Endometrial microvascular endothelial cells (primary cell): ENCODE results near the gene DNM3. TPM values are rescaled to one million over a fixed set of nuclear protein-coding genes. Genes with fewer than 3 reads are reported as not detected.

Experiments used
- in situ Hi-C: cut with HindIII; loops from 2 replicates; pipeline ENCODE4 v1.10.0; 2017; ENCODE audit warnings: low sequenced_read_pairs, low pct_unique_long_range_greater_than_20kb; ENCODE audit errors: inconsistent ontology term
- total RNA-seq: library from RNA; depleted of rRNA; stranded (reverse); fragments of >200 nt; gene quantifications from one replicate; pipeline ENCODE4 v1.2.3, GENCODE V29; 2015; ENCODE audit errors: inconsistent ontology term

DNM3 gene
- total RNA-seq, 1 donor from 2014 or later = 0.84 TPM

DNA sequence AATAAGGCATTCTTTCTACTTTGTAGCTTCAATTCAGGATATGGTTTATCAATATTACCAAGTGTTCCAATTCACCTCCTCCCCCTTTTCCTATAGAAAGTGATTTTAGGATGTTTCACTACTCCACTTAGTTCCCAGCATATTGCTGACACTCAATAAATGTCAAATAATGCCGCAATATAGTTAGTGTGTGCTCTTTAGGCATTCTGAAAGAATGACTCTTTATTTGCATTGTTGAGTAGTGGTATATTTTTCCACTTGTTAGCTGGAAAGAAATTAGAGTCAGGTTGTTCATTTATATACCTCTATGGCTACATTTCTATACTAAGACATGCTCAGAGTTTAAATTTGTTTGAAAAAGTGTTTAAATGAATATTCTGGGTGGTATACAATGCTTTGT is 424.6 kb downstream of the DNM3 start:
- in situ Hi-C loops = no loop called here

DNA sequence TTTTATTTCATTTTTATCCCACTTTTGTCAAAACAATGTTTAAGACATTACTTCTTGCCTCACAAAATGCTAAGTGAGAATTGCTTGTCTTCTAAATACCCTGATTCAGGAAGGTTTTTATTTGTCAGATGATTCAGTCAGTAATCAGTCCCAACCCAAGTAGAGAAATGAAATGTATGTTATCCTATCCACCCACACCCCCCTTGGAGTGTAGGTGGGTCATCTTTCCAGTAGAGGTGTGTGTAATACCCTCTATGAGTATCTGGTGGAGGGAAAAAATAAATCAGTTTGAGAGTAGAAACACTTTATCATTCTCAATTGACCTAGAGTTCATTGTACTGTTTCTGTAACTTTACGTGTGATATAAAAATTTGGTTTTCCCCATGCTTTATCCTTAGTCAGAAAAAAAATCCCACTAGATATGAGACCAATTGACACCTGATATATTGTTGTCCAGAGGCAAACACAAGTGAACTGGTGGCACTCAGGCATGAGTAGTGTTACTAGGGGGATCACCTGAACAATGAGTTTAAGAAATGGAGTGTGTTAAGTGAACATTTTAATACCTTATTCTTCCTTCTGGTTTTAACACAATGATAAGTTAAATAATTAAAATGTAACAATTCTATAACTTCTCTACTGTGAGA is 425.4 kb downstream of the DNM3 start:
- in situ Hi-C loops = no loop called here

DNA sequence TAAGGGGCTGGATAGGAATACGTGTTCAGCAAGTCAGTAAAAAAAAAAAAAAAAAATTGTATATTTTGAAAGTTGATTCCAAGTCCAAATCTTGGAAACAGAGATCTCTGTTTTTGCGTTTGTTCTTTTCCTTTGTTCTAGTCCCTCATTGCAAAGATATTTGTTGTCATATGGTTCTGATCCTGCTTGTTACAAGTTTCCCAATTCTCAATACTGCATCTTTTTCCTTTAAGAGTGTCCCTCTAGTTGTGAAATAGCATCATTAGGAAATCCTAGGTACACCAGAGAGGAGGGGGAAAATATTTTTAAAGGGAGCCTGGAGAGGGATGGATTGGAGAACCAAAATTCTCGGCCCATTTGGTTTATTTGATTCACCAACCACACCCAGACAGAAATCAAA is 426.9 kb downstream of the DNM3 start:
- in situ Hi-C loops = no loop called here

DNA sequence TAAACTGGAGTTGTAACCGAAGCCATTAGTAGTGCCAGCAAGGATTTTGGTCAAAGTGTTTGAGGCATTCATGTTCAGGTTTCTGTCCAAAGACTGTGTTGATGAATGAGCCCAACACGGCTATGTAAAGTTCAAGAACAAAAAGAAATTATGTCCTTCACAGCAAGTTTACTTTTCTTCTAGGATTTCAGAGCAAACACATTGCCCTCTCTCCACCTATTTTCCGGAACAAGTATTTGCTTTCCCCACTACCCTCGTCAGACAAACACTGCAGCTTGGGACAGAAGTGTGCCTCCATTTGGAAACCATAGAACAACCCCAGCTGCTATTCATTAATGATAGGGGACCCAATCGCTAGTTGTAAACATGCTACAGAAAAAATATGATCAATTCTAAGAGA is 427.8 kb downstream of the DNM3 start:
- in situ Hi-C loops = no loop called here

DNA sequence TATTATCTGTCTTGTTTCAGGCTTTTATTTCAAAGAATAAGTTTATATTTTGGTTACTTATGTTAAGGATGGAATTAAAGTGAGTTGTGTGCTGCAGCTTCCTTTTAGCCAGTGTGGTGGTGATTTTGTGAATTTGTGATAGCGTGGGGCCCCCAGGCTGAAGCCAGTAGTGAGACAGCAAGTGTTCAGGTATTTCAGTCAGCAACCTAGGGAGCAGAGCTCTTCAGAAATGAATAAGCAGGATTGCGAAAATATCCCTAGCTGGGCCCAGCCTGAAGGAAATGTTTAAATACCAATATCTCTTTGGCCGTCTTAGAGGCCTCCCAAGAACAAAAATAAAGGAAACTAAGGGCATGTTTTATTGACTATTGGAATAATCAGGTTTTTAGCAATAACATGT is 428.3 kb downstream of the DNM3 start:
- in situ Hi-C loops = no loop called here

DNA sequence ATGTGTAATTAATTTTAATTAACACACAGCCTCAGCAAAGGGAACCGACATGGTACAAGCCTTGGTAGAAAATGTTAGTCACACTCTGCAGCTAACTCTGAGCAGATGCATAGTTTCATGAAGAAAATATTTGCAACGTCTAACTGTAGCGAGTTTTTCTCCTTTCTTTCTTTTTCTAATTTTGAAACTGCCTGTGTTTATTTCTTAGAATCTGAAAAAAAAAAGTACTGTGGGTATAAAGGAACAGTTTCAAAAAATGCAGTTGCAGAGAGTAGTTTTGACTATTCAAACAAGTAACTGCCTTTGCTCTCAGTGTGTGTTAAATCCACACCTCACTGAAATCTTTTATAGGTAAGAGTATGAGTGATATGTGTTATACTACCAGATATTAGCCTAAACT is 429.3 kb downstream of the DNM3 start:
- in situ Hi-C loops = no loop called here

DNA sequence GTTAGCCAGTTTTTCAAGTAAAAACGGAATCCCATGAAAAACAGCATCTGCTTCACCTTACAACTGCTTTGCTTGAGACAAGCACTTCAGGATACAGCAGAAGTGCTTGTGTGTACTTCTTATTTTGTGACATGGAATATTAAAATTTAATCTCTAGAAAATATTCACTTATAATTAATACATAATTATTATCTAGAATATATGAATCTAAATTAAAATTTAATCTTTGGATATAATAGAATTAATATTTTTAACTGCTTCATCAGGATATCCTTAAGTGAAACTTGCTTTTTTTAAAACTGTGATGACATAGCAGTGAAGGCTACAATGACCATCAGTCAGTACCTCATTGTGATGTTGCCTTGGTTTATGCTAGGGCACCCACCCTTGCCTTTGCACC is 430.8 kb downstream of the DNM3 start:
- in situ Hi-C loops = no loop called here

DNA sequence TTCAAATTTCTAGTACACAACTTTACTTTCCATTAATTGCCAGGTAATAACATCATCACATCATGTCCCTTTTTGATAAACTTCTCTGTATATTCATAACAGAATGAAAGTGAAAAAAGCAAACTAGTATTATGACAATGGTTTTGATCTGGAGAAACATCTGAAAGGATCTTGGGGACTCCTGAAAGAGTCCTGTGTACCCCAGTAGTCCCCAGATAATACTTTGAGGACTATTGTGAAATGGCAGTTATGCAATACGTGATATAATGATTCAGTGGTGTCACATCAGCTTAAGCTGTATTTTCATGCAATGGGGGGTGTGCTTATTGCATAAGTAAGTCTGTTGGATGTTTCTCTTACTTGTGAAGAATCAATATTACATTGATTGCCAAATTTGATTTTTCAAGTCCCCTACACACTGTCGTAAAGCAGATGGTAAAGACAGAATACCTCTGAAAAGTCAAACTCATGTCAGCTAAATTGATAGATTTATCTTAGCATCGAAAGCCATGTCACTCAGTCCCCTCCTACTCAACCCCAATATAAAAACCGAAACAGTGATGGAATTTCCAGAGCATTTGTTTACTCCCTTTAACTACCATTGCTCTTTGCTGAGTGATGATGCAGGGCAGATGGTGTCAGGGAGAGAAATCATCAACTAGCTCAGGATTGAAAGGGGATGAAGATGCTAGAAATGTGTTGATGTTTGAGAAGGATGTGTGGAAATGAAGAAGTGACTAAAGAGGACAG is 432.5 kb downstream of the DNM3 start:
- in situ Hi-C loops = no loop called here

DNA sequence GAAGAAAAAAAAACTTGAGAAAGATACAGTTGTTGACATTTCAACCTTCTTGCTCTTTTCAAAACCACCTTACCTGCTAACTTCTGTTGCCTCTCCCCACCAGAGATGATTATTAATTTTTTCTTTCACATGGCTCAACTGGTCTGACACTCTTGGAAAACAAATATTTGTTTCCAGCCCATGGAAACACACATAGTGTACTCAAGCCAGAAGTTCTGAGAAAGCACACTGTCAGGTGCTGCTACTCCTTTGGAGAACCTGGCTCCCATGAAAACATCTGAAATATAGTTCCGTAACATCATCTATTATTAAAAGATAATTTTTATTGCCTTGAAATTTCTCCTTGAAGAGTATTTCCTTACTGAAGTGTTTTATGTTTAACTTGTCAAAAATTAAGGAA is 434.2 kb downstream of the DNM3 start:
- in situ Hi-C loops = no loop called here

DNA sequence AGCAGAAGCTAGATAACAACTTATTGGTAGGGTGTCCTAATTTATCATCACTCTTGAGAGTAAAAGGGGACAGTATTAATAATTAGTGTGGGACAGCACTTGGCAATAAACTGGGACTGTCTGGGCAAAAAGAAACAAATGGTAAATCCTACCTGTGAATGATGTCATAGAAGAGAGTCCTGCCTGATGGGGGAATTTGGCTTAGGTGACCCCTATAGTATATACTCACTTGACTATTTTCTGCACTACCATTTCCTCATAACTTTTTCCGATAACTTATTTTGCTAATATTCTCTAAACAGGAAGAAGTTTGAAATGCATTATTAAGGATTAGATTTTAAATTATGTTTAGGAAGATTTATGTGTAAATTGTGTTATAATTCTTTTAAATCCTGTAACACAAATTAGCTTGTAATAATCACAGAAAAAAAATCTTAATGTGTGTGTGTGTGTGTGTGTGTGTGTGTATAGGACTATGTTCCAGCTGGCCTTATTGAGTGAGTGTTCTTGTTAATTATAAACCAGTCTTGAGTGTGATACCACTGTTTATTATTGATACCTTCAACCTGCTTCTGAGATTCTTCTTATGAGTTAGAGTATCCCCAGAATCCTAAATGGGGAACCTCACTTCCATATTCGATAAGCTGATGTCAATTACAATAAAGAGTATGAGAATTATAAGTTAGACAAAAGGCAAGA is 435.0 kb downstream of the DNM3 start:
- in situ Hi-C loops = no loop called here

DNA sequence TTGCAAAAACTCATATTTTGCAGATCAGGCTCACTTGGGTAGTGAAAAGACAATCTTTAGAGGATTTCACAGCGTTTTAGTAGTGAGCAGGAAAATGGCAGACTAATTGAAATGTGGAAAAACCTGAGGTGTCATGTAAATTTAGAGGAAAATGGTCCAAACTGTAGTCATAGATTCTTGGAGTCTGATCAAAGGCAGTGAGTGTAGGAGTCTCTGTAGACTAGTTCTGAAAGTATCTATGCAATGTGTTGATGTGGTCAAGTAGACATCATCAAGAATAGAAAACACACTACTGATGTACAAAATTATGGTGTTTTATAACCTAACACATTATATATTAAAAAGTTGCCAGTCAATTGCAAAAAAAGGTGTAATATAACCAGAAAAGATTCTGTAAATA is 436.0 kb downstream of the DNM3 start:
- in situ Hi-C loops = no loop called here

DNA sequence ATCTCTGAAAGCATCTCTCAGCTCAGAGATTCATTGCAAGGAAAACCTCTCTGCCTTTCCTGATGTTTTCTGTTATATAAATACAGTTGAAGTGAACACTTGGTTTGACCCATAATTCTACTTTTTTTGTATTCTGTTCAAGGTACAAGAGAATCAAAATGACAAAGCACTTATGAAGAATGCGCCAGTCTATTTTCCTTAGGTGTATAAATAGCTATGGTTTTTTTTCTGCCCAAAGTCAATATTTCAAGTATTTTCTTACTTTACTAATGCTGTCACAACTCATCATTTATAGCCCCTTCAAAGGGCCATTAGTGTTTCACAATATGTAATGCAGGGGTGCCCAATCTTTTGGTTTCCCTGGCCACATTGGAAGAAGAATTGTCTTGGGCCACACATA is 436.7 kb downstream of the DNM3 start:
- in situ Hi-C loops = no loop called here

DNA sequence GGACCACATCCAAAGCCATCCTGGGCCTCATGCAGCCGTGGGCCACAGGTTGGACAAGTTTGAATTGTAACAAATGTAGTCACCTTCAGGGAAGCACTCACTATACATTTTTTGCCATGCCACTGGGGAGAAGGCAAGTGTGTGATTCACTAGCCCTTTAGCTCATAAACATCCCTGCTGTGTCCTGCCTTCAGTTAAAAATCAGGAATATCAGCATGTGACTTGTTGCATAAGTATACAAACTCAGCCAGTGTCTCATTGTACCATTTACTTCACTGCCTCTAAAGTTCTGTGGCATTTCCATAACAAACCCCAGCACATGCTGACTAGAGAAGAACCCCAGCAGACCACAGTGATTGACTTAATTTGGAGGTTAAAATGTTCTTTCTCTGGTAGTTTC is 437.2 kb downstream of the DNM3 start:
- in situ Hi-C loops = no loop called here

DNA sequence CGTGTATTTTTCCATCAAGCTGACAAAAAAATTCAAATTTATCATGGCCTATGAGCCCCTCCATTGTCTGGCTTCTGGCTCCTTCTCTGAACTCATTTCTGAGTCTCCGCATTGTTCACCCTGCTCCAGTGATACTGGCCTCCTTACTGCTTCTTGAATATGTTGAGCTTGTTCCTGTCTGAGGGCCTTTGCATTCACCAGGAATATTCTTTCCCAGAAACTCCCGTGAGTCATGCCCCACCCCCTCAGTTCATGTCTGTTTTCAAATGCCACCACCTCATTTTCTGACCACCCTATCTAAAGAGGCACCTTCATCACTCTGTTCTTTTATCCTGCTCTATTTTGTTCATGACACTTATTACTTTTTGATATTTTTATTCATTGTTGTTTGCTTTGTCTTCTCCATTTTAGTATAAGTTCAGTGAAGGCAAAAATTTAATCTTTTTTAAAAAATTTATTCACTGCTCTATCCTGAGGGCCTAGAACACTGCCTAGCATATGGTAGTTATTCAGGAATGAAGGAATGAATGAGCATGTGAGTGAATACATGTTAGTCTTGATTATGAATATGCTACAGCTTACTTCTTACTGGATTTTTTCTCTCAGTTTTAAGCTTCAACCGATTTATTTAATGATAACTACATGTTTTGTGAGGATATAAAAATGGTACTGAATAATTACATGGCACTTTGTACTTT is 438.8 kb downstream of the DNM3 start:
- in situ Hi-C loops = no loop called here

DNA sequence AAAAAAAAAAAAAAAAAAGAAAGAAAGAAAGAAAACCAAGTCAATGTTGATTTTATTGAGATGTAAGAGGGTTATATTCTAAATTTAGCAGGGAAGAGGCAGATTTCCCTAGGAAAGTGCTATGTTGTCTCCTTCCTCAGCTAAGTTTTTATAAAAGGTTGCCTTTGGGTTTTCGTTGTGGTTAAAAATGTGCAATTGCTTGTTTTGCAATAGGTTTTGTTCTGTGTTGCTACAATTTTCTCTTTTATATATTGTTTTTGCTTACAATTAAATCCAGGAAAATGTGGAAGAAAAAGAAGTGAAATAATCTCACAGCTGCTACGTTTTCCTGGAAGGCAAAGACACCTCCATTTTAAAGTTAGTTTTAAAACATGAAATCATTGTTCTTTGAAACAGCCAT is 442.5 kb downstream of the DNM3 start:
- in situ Hi-C loops = no loop called here

DNA sequence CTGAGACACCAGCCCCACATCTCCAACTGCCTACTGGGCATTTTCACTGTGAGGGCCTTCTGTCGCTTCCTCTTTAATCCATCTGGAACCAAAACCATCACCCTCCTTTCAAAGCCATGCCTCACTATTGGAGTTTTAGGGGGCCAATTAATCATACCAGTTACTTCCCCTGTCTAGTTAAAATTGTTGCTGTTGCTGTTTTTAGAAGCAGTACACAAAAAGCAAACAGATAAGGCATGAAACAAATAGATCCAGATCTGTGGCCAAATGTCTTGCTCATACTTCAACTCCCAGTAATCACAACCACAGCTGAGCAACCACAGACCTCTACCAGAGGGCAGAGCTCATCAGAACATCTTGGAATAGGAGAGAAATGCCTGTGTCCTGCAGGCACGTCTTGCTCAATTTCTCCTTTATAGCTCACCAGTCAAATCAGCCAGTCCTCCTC is 445.4 kb downstream of the DNM3 start:
- in situ Hi-C loops = no loop called here

DNA sequence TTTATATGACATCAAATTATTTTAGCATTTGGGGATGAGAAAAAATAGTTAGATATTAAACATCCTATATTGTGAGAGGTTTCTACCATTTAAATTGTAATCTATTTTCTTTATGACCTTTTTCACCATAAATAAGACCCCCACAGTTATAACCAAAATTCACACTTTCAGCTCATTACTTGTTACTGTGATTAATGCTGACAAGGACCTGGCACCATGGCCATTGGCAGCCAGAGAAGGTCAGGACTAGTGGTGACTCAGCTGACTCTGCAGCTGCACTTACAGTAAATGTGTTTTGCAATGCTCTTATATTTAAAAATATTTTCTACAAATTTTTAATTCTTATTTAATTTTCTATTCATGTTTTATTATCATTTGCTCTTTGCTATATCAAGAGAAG is 445.9 kb downstream of the DNM3 start:
- in situ Hi-C loops = no loop called here

DNA sequence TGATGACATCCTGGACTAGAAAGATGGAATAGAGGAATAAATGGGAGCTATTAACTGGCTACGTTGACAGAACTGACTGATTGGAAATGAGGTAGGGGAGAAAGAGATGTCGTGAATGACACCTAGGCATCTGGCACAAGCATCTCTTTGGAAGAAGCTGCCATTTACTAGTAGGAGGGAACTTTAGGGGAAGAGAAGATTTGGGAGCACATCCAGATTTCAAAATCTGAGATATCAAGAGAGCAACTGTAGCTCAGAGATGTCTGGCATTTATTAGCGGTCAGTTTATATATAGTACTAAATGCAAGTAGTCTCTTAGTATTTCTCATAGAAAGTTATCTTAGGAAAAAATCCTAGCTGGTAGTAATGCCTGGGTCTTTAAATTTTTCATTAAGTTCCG is 447.3 kb downstream of the DNM3 start:
- in situ Hi-C loops = no loop called here

DNA sequence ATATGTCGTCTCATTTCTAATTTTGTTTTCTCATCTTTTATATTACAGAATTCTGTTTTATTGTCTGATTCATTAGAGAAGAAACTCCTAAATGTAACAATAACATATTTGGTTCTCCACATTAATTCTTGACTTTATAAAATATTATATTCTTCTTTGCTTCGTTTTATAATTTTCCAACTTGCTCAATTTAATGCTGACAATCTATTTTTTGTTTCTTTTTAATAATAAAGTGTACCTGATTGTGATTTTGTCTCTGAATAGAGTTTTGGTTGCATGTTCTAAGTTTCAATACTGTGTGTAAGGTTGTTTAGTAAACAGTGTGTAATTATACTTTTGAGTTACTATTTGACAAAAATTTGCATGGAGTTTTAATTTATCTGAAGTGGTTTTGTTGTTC is 448.1 kb downstream of the DNM3 start:
- in situ Hi-C loops = no loop called here

DNA sequence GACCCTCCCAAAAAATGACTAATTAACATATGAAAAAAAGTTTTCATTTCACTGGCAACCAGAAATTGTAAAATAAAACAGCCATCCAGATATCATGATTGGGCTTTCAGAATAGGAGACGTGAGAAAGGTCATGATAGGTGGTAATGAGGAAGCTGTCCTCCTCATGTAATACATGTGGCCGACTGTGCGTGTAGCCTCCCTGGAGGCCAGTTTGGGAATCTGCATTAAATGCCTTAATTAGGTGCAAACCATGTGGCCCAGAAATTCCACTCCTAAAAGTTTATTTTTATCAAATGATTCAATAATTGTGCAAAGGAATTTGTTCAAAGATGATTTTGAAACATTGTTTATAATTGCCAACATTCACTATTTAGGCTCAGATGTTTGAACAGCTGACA is 451.5 kb downstream of the DNM3 start:
- in situ Hi-C loops = no loop called here
